HL-60 (cell line): ENCODE measurements around the gene DEPDC1.

Experiments used
- GABPA ChIP-seq: IDR thresholded peaks from 2 replicates; pipeline ENCODE4 v1.6.1; 2012; ENCODE audit warnings: low read depth
- POLR2AphosphoS5 ChIP-seq: IDR thresholded peaks from 2 replicates; pipeline ENCODE4 v1.6.1; 2012; ENCODE audit warnings: low read depth
- TF ChIP-seq, protein P1 (sequence below): IDR thresholded peaks from one replicate; pipeline ENCODE4 v1.5.1; 2011; ENCODE audit warnings: low read length, control low read depth, inconsistent platforms; ENCODE audit not compliant: insufficient read depth
- TF ChIP-seq, protein P2 (sequence below): IDR thresholded peaks from 2 replicates; pipeline ENCODE4 v1.6.1; 2012; ENCODE audit warnings: low read depth; ENCODE audit not compliant: insufficient replicate concordance

- TF ChIP-seq, protein P1, sequence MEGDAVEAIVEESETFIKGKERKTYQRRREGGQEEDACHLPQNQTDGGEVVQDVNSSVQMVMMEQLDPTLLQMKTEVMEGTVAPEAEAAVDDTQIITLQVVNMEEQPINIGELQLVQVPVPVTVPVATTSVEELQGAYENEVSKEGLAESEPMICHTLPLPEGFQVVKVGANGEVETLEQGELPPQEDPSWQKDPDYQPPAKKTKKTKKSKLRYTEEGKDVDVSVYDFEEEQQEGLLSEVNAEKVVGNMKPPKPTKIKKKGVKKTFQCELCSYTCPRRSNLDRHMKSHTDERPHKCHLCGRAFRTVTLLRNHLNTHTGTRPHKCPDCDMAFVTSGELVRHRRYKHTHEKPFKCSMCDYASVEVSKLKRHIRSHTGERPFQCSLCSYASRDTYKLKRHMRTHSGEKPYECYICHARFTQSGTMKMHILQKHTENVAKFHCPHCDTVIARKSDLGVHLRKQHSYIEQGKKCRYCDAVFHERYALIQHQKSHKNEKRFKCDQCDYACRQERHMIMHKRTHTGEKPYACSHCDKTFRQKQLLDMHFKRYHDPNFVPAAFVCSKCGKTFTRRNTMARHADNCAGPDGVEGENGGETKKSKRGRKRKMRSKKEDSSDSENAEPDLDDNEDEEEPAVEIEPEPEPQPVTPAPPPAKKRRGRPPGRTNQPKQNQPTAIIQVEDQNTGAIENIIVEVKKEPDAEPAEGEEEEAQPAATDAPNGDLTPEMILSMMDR: no peak
- TF ChIP-seq, protein P2, sequence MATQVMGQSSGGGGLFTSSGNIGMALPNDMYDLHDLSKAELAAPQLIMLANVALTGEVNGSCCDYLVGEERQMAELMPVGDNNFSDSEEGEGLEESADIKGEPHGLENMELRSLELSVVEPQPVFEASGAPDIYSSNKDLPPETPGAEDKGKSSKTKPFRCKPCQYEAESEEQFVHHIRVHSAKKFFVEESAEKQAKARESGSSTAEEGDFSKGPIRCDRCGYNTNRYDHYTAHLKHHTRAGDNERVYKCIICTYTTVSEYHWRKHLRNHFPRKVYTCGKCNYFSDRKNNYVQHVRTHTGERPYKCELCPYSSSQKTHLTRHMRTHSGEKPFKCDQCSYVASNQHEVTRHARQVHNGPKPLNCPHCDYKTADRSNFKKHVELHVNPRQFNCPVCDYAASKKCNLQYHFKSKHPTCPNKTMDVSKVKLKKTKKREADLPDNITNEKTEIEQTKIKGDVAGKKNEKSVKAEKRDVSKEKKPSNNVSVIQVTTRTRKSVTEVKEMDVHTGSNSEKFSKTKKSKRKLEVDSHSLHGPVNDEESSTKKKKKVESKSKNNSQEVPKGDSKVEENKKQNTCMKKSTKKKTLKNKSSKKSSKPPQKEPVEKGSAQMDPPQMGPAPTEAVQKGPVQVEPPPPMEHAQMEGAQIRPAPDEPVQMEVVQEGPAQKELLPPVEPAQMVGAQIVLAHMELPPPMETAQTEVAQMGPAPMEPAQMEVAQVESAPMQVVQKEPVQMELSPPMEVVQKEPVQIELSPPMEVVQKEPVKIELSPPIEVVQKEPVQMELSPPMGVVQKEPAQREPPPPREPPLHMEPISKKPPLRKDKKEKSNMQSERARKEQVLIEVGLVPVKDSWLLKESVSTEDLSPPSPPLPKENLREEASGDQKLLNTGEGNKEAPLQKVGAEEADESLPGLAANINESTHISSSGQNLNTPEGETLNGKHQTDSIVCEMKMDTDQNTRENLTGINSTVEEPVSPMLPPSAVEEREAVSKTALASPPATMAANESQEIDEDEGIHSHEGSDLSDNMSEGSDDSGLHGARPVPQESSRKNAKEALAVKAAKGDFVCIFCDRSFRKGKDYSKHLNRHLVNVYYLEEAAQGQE: no peak
- TF ChIP-seq GABPA: no peak
- no peak for TF ChIP-seq POLR2AphosphoS5
These were observed 42.3 kb downstream of the DEPDC1 start for GRCh38 chr1:68454534-68454933.
